Upper lobe of left lung (tissue), 4 donors: Measurements from ENCODE around the gene ATP2A1.

Source experiments
- EP300 ChIP-seq, 4 donors: sonication (generic); formaldehyde crosslinking; IDR thresholded peaks; one replicate each; pipeline ENCODE4 v1.5.1; 2017; ENCODE audit warnings: antibody characterized with exemption in 4 of 4, control low read depth in 2 of 4
- POLR2A ChIP-seq, 4 donors: fragments of 450-650 bp; IDR thresholded peaks; one replicate each; pipeline ENCODE4 v1.5.1; 2016 to 2017; ENCODE audit warnings: antibody characterized with exemption in 4 of 4, mild to moderate bottlenecking in 2 of 4
- POLR2AphosphoS5 ChIP-seq, 2 donors: sonication (generic); formaldehyde crosslinking; IDR thresholded peaks; one replicate each; pipeline ENCODE4 v1.5.1; 2017; ENCODE audit warnings: antibody characterized with exemption in 2 of 2
- TF ChIP-seq, protein P1 (sequence below), 6 experiments: fragments of 450-650 bp in 4 of 6; fragments of 200-600 bp in 2 of 6; sonication (generic) in 2 of 6; IDR thresholded peaks; one replicate each; pipeline ENCODE4 v1.5.1; 2016 to 2019; ENCODE audit warnings: antibody characterized with exemption in 6 of 6

- TF ChIP-seq, protein P1, sequence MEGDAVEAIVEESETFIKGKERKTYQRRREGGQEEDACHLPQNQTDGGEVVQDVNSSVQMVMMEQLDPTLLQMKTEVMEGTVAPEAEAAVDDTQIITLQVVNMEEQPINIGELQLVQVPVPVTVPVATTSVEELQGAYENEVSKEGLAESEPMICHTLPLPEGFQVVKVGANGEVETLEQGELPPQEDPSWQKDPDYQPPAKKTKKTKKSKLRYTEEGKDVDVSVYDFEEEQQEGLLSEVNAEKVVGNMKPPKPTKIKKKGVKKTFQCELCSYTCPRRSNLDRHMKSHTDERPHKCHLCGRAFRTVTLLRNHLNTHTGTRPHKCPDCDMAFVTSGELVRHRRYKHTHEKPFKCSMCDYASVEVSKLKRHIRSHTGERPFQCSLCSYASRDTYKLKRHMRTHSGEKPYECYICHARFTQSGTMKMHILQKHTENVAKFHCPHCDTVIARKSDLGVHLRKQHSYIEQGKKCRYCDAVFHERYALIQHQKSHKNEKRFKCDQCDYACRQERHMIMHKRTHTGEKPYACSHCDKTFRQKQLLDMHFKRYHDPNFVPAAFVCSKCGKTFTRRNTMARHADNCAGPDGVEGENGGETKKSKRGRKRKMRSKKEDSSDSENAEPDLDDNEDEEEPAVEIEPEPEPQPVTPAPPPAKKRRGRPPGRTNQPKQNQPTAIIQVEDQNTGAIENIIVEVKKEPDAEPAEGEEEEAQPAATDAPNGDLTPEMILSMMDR (IDR thresholded peaks at IDR 0.05) = no peak
- TF ChIP-seq POLR2AphosphoS5 (IDR thresholded peaks at IDR 0.05) (no peak), POLR2A (IDR thresholded peaks at IDR 0.05) (no peak), EP300 (IDR thresholded peaks at IDR 0.05) (no peak)
These were observed 42.2 kb upstream of the ATP2A1 start for GRCh38 chr16:28835864-28836760.
